ENCODE data around the gene SARS1.
"Not testable (repeated sequence)": the region's sequence is repeated elsewhere in the genome, so short reads cannot be mapped to it uniquely, and the experiment has no call there.

The SARS1 gene

GRCh38 chr1:109279615-109280278 lies 66.0 kb downstream of the SARS1 start:
- no peak for DNase-seq

- DNase-seq: no peak
These were observed 67.1 kb downstream of the SARS1 start for GRCh38 chr1:109280862-109281261.

GRCh38 chr1:109281680-109282496 lies 68.2 kb downstream of the SARS1 start:
- no peak for DNase-seq

- no peak for DNase-seq
These were observed 68.8 kb downstream of the SARS1 start for GRCh38 chr1:109282497-109282951.

GRCh38 chr1:109282952-109283747 lies 69.4 kb downstream of the SARS1 start, which contains the start of gene PSRC1:
TSS of gene PSRC1 (minus strand) at chr1:109283145.
- DNase-seq: peak; percentile 97

- no peak for DNase-seq
These were observed 70.3 kb downstream of the SARS1 start for GRCh38 chr1:109283748-109284600.

GRCh38 chr1:109286762-109287161 lies 73.0 kb downstream of the SARS1 start:
- not testable (repeated sequence) for DNase-seq

Data from fibroblast of skin of right quadriceps (primary cell).